ENCODE measurements around the gene CASP1. TPM values are rescaled to one million over a fixed set of nuclear protein-coding genes. Genes with fewer than 3 reads are reported as not detected.

Gene CASP1
- total RNA-seq, 1 experiment from 2014 or later: 2.1 TPM

GRCh38 chr11:105051559-105051958 lies 16.6 kb upstream of the CASP1 start:
- ChIA-PET CTCF (interaction anchor here (0.6 kb wide), 1 partner anchor 116 kb away, joined by 3 read pairs; no protein-coding TSS in a partner anchor), POLR2A (no interaction called here)
- H3K36me3 ChIP-seq (ENCODE audit: control insufficient read depth, insufficient read depth, low read length): no peaks in the 10 kb centered on the region
- ATAC-seq (no peak), DNase-seq (ENCODE audit: low read depth, low spot score) (no peak)
- no peak overlapping the region for H3K27ac ChIP-seq (ENCODE audit: low read length)
- H3K9me3 ChIP-seq (ENCODE audit: control insufficient read depth, insufficient read depth, low read depth, low read length): no peaks in the 10 kb centered on the region
- in situ Hi-C loops (cut with HindIII; ENCODE audit: low pct_unique_long_range_greater_than_20kb, low sequenced_read_pairs) (no loop called here), intact Hi-C loops (cut with micrococcal nuclease; ENCODE audit: unreplicated experiment) (no loop called here)
- peaks cover 8% of the 10 kb centered on the region for H3K4me1 ChIP-seq (ENCODE audit: control insufficient read depth, insufficient read depth, low read length)
- H3K27me3 ChIP-seq (ENCODE audit: control insufficient read depth, insufficient read depth, low read length): no peaks in the 10 kb centered on the region
- H3K4me3 ChIP-seq (ENCODE audit: low read depth in 2 of 2, low read length in 2 of 2): no peak overlapping the region
- TF ChIP-seq SIN3A (IDR thresholded peaks at IDR 0.05; ENCODE audit: borderline replicate concordance, insufficient read depth, low read depth, low read length): no peak
- TF ChIP-seq, protein P1, sequence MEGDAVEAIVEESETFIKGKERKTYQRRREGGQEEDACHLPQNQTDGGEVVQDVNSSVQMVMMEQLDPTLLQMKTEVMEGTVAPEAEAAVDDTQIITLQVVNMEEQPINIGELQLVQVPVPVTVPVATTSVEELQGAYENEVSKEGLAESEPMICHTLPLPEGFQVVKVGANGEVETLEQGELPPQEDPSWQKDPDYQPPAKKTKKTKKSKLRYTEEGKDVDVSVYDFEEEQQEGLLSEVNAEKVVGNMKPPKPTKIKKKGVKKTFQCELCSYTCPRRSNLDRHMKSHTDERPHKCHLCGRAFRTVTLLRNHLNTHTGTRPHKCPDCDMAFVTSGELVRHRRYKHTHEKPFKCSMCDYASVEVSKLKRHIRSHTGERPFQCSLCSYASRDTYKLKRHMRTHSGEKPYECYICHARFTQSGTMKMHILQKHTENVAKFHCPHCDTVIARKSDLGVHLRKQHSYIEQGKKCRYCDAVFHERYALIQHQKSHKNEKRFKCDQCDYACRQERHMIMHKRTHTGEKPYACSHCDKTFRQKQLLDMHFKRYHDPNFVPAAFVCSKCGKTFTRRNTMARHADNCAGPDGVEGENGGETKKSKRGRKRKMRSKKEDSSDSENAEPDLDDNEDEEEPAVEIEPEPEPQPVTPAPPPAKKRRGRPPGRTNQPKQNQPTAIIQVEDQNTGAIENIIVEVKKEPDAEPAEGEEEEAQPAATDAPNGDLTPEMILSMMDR (IDR thresholded peaks at IDR 0.05): no peak
- no peak for TF ChIP-seq POLR2AphosphoS5 (IDR thresholded peaks at IDR 0.05; ENCODE audit: low read depth, low read length)
- TF ChIP-seq, protein P2, sequence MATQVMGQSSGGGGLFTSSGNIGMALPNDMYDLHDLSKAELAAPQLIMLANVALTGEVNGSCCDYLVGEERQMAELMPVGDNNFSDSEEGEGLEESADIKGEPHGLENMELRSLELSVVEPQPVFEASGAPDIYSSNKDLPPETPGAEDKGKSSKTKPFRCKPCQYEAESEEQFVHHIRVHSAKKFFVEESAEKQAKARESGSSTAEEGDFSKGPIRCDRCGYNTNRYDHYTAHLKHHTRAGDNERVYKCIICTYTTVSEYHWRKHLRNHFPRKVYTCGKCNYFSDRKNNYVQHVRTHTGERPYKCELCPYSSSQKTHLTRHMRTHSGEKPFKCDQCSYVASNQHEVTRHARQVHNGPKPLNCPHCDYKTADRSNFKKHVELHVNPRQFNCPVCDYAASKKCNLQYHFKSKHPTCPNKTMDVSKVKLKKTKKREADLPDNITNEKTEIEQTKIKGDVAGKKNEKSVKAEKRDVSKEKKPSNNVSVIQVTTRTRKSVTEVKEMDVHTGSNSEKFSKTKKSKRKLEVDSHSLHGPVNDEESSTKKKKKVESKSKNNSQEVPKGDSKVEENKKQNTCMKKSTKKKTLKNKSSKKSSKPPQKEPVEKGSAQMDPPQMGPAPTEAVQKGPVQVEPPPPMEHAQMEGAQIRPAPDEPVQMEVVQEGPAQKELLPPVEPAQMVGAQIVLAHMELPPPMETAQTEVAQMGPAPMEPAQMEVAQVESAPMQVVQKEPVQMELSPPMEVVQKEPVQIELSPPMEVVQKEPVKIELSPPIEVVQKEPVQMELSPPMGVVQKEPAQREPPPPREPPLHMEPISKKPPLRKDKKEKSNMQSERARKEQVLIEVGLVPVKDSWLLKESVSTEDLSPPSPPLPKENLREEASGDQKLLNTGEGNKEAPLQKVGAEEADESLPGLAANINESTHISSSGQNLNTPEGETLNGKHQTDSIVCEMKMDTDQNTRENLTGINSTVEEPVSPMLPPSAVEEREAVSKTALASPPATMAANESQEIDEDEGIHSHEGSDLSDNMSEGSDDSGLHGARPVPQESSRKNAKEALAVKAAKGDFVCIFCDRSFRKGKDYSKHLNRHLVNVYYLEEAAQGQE (IDR thresholded peaks at IDR 0.05; ENCODE audit: insufficient read depth in 1 of 2, low read depth in 2 of 2, low read length in 1 of 2): no peak
- no peak for TF ChIP-seq TCF7L2 (IDR thresholded peaks at IDR 0.05; ENCODE audit: low read depth, low read length)
- no TSS peak for BruUV-seq (replicated peaks)

- TF ChIP-seq, protein P2 (IDR thresholded peaks at IDR 0.05; ENCODE audit: insufficient read depth in 1 of 2, low read depth in 2 of 2, low read length in 1 of 2): no peak
- TF ChIP-seq, protein P1 (IDR thresholded peaks at IDR 0.05): no peak
- TF ChIP-seq TCF7L2 (IDR thresholded peaks at IDR 0.05; ENCODE audit: low read depth, low read length) (no peak), SIN3A (IDR thresholded peaks at IDR 0.05; ENCODE audit: borderline replicate concordance, insufficient read depth, low read depth, low read length) (no peak), POLR2AphosphoS5 (IDR thresholded peaks at IDR 0.05; ENCODE audit: low read depth, low read length) (no peak)
- H3K4me3 ChIP-seq (ENCODE audit: low read depth in 2 of 2, low read length in 2 of 2): no peak overlapping the region
- no peak overlapping the region for H3K27ac ChIP-seq (ENCODE audit: low read length)
- H3K36me3 ChIP-seq (ENCODE audit: control insufficient read depth, insufficient read depth, low read length): no peaks in the 10 kb centered on the region
- no peaks in the 10 kb centered on the region for H3K27me3 ChIP-seq (ENCODE audit: control insufficient read depth, insufficient read depth, low read length)
- no peaks in the 10 kb centered on the region; the same call in 1 of the 2 replicates for H3K9me3 ChIP-seq (ENCODE audit: control insufficient read depth, insufficient read depth, low read depth, low read length)
- ATAC-seq: no peak
- H3K4me1 ChIP-seq (ENCODE audit: control insufficient read depth, insufficient read depth, low read length): peaks cover 10% of the 10 kb centered on the region
- ChIA-PET CTCF (no interaction called here), POLR2A (no interaction called here)
- intact Hi-C loops (cut with micrococcal nuclease; ENCODE audit: unreplicated experiment): no loop called here
- BruUV-seq (replicated peaks): no TSS peak
- no peak for DNase-seq (ENCODE audit: low read depth, low spot score)
- in situ Hi-C loops (cut with HindIII; ENCODE audit: low pct_unique_long_range_greater_than_20kb, low sequenced_read_pairs): no loop called here
These were observed 14.5 kb upstream of the CASP1 start for GRCh38 chr11:105049481-105049880.
